PC-9 (cell line): ENCODE measurements around the gene PDP2. TPM values are rescaled to one million over a fixed set of nuclear protein-coding genes. Genes with fewer than 3 reads are reported as not detected.

ENCODE experiments used
- BruUV-seq: library from RNA; stranded (reverse); fragments of 400-500 nt; replicated peaks from 2 replicates; lab custom pipeline; 2021; lab: Mats Ljungman, UMichigan
- CTCF ChIA-PET: fragments of 300-600 bp; sonication (Branson Sonifier 250); formaldehyde crosslinking; loops from one replicate; lab custom pipeline; 2022; ENCODE audit warnings: antibody characterized with exemption; lab: Charles Lee
- POLR2A ChIA-PET: fragments of 300-600 bp; sonication (Branson Sonifier 250); formaldehyde crosslinking; loops from one replicate; lab custom pipeline; 2022; ENCODE audit warnings: antibody characterized with exemption; ENCODE audit not compliant: unreplicated experiment; lab: Charles Lee
- DNase-seq, 2 experiments: peaks; one replicate each; pipeline versions ENCODE4 v3.0.0 to v3.0.0-alpha.2; 2015 to 2022; ENCODE audit warnings: mixed read lengths in 1 of 2
- H2AFZ ChIP-seq: fragments of 200-600 bp; sonication (generic); 2 replicates; pipeline ENCODE4 v1.8.1; 2017; ENCODE audit warnings: antibody characterized with exemption
- H3F3A ChIP-seq: fragments of 200-600 bp; sonication (generic); 2 replicates; pipeline ENCODE4 v1.8.1; 2017; ENCODE audit warnings: antibody characterized with exemption, mild to moderate bottlenecking, low read depth; ENCODE audit not compliant: insufficient read depth
- H3K27ac ChIP-seq: fragments of 200-600 bp; sonication (generic); 2 replicates; pipeline ENCODE4 v1.6.1; 2016; ENCODE audit warnings: mixed run types
- H3K27me3 ChIP-seq: fragments of 200-600 bp; sonication (generic); 2 replicates; pipeline ENCODE4 v1.6.1; 2016; ENCODE audit warnings: low read depth, mixed run types; ENCODE audit not compliant: insufficient read depth
- H3K36me3 ChIP-seq: fragments of 200-600 bp; sonication (generic); 2 replicates; pipeline ENCODE4 v1.6.1; 2016; ENCODE audit warnings: low read depth, mixed run types
- H3K4me1 ChIP-seq: fragments of 200-600 bp; sonication (generic); replicated peaks from 2 replicates; pipeline ENCODE4 v1.6.1; 2016; ENCODE audit warnings: mixed run types; ENCODE audit not compliant: insufficient read depth
- H3K4me2 ChIP-seq: fragments of 200-600 bp; sonication (generic); 2 replicates; pipeline ENCODE4 v1.6.1; 2017; ENCODE audit warnings: mixed run types
- H3K4me3 ChIP-seq: fragments of 200-600 bp; sonication (generic); 2 replicates; pipeline ENCODE4 v1.6.1; 2016; ENCODE audit warnings: mixed run types
- H3K79me2 ChIP-seq: fragments of 200-600 bp; sonication (generic); 2 replicates; pipeline ENCODE4 v1.6.1; 2017; ENCODE audit warnings: low read depth, mixed run types
- H3K9me2 ChIP-seq: fragments of 200-600 bp; sonication (generic); 2 replicates; pipeline ENCODE4 v1.8.1; 2017; ENCODE audit warnings: mild to moderate bottlenecking; ENCODE audit not compliant: insufficient read depth
- H3K9me3 ChIP-seq: fragments of 200-600 bp; sonication (generic); 2 replicates; pipeline ENCODE4 v1.8.1; 2016; ENCODE audit warnings: low read depth; ENCODE audit not compliant: insufficient read depth
- H4K20me1 ChIP-seq: fragments of 200-600 bp; sonication (generic); 2 replicates; pipeline ENCODE4 v1.8.1; 2017; ENCODE audit not compliant: insufficient read depth
- CTCF ChIP-seq: fragments of 200-600 bp; sonication (generic); conservative IDR thresholded peaks from 2 replicates; pipeline ENCODE4 v1.6.1; 2017; ENCODE audit warnings: mixed run types, antibody characterized with exemption, mild to moderate bottlenecking, moderate library complexity
- EZH2 ChIP-seq: fragments of 200-600 bp; sonication (generic); IDR thresholded peaks from 2 replicates; pipeline ENCODE4 v1.8.0; 2017; ENCODE audit warnings: antibody characterized with exemption, low read depth
- intact Hi-C: fragments of 100-400 bp; cut with micrococcal nuclease; formaldehyde crosslinking; loops from one replicate; pipeline ENCODE4 v1.10.0; 2022; ENCODE audit not compliant: unreplicated experiment
- total RNA-seq: library from RNA; stranded (reverse); gene quantifications from 2 replicates; pipeline ENCODE4 v1.2.3, GENCODE V29; 2021

The PDP2 gene
- total RNA-seq, 1 experiment from 2014 or later: 21.6 TPM

- Histone ChIP-seq H4K20me1 (peaks cover 3% of the 10 kb centered on the region; the same call in 1 of the 2 replicates), H3K27ac (no peak overlapping the region), H2AFZ (no peak overlapping the region), H3K4me3 (no peak overlapping the region), H3K36me3 (no peaks in the 10 kb centered on the region), H3K79me2 (no peaks in the 10 kb centered on the region), H3K9me2 (no peaks in the 10 kb centered on the region), H3K9me3 (no peaks in the 10 kb centered on the region), H3K27me3 (no peaks in the 10 kb centered on the region), H3K4me1 (peaks cover 56% of the 10 kb centered on the region), H3K4me2 (peak overlapping the region; percentile 66; the same call in 1 of the 2 replicates), H3F3A (peaks cover 38% of the 10 kb centered on the region)
- TF ChIP-seq EZH2: no peak
- no peak for TF ChIP-seq CTCF
- BruUV-seq: no TSS peak
- ChIA-PET CTCF (interaction anchor here (0.6 to 0.7 kb wide), 4 partner anchors 24 to 348 kb away, joined by 3 to 14 read pairs (median 4); no protein-coding TSS in a partner anchor), POLR2A (interaction anchor here (0.6 to 0.7 kb wide), 2 partner anchors 22 to 58 kb away, joined by 3 read pairs; no protein-coding TSS in a partner anchor)
- DNase-seq: no peak
- intact Hi-C loops: loop anchor here (5.0 kb wide), 1 partner anchor 39 kb away; no protein-coding TSS in a partner anchor
Measured at GRCh38 chr16:66926171-66926947, 46.0 kb downstream of the PDP2 start.

- Histone ChIP-seq H3K36me3 (no peaks in the 10 kb centered on the region), H3K9me3 (no peaks in the 10 kb centered on the region), H3K79me2 (no peaks in the 10 kb centered on the region), H3K27me3 (no peaks in the 10 kb centered on the region), H3K4me3 (no peak overlapping the region), H3K27ac (0 out of 2 replicates have a peak overlapping the region, but pooled peaks have one; percentile 26), H3F3A (peaks cover 43% of the 10 kb centered on the region), H3K9me2 (no peaks in the 10 kb centered on the region), H2AFZ (no peak overlapping the region), H3K4me1 (peaks cover 58% of the 10 kb centered on the region), H4K20me1 (peaks cover 3% of the 10 kb centered on the region; the same call in 1 of the 2 replicates), H3K4me2 (peak overlapping the region; percentile 66)
- CTCF ChIA-PET: interaction anchor here (0.5 to 0.7 kb wide), 3 partner anchors 16 to 31 kb away, joined by 3 to 4 read pairs (median 3); no protein-coding TSS in a partner anchor
- peak; percentile 91 to 94 for DNase-seq
- intact Hi-C loops: loop anchor here (1.0 to 5.0 kb wide), 2 partner anchors 28 to 40 kb away; no protein-coding TSS in a partner anchor
- POLR2A ChIA-PET: interaction anchor here (0.6 kb wide), 2 partner anchors 23 to 489 kb away, joined by 3 to 11 read pairs; partner anchors contain the start of gene ZDHHC1
- no TSS peak for BruUV-seq
- TF ChIP-seq EZH2: no peak
- no peak for TF ChIP-seq CTCF
Measured at GRCh38 chr16:66926961-66927436, 46.7 kb downstream of the PDP2 start.

- no peak overlapping the region for H2AFZ ChIP-seq
- ChIA-PET POLR2A (interaction anchor here (0.6 kb wide), 1 partner anchor 589 kb away, joined by 6 read pairs; no protein-coding TSS in a partner anchor), CTCF (interaction anchor here (0.6 to 1.7 kb wide), 3 partner anchors 28 to 35 kb away, joined by 3 to 15 read pairs (median 9); no protein-coding TSS in a partner anchor)
- H3K4me2 ChIP-seq: peak overlapping the region; percentile 66
- H3K4me3 ChIP-seq: no peak overlapping the region
- no peaks in the 10 kb centered on the region for H3K27me3 ChIP-seq
- peaks cover 3% of the 10 kb centered on the region; the same call in 1 of the 2 replicates for H4K20me1 ChIP-seq
- no peaks in the 10 kb centered on the region for H3K9me2 ChIP-seq
- H3K4me1 ChIP-seq: peaks cover 63% of the 10 kb centered on the region
- peaks cover 9% of the 10 kb centered on the region for H3K79me2 ChIP-seq
- H3K36me3 ChIP-seq: no peaks in the 10 kb centered on the region
- peak; percentile 52 for DNase-seq
- TF ChIP-seq EZH2: no peak
- no peak for TF ChIP-seq CTCF
- intact Hi-C loops: loop anchor here (1.0 to 5.0 kb wide), 2 partner anchors 29 to 41 kb away; no protein-coding TSS in a partner anchor
- no peaks in the 10 kb centered on the region for H3K9me3 ChIP-seq
- no TSS peak for BruUV-seq
- no peak overlapping the region for H3K27ac ChIP-seq
- H3F3A ChIP-seq: peaks cover 45% of the 10 kb centered on the region
Measured at GRCh38 chr16:66927918-66928649, 47.8 kb downstream of the PDP2 start.
